ENCODE measurements around the gene ZSCAN26.

The ZSCAN26 gene

DNA sequence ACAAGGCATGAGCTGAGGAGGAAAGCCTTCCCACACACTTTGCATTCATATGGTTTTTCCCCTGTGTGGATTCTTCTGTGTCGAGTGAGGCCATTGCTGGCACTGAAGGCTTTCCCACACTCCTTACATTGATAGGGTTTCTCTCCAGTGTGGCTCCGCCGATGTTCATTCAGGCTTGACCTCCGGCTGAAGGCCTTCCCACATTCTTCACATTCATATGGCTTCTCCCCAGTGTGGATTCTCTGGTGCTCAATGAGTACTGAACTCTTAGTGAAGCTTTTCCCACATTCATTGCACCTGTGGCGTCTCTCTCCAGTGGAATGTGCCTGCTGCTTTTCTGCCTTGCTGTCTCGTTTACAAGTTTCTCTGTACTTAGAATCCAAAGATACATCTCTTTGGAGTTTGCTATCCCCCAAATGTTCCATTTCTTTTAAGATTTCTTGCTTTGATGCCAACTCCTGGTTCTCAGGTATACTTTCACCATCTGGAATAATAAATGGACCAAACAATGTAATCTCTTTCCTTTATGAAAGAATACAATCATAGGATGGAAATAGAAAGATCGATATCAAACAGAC lies 59.5 kb downstream of the ZSCAN26 start:
- intact Hi-C loops (cut with DNase I; ENCODE audit: low total_unique reads) = no loop called here
- Histone ChIP-seq H3K36me3 (peaks cover 66 to 72% (median 70%) of the 10 kb centered on the region in 3 donors), H3K27ac (no peak overlapping the region), H3K4me3 (no peak overlapping the region), H3K9me3 (peaks cover 0 to 51% (median 26%) of the 10 kb centered on the region in 3 donors), H3K27me3 (no peaks in the 10 kb centered on the region), H3K4me1 (no peaks in the 10 kb centered on the region)
- no peak for DNase-seq
- TF ChIP-seq, protein P1, sequence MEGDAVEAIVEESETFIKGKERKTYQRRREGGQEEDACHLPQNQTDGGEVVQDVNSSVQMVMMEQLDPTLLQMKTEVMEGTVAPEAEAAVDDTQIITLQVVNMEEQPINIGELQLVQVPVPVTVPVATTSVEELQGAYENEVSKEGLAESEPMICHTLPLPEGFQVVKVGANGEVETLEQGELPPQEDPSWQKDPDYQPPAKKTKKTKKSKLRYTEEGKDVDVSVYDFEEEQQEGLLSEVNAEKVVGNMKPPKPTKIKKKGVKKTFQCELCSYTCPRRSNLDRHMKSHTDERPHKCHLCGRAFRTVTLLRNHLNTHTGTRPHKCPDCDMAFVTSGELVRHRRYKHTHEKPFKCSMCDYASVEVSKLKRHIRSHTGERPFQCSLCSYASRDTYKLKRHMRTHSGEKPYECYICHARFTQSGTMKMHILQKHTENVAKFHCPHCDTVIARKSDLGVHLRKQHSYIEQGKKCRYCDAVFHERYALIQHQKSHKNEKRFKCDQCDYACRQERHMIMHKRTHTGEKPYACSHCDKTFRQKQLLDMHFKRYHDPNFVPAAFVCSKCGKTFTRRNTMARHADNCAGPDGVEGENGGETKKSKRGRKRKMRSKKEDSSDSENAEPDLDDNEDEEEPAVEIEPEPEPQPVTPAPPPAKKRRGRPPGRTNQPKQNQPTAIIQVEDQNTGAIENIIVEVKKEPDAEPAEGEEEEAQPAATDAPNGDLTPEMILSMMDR (IDR thresholded peaks at IDR 0.05) = no peak
